Purkinje cell (primary cell): Measurements from ENCODE around the gene GOLGA6L24. TPM values are rescaled to one million over a fixed set of nuclear protein-coding genes. Genes with fewer than 3 reads are reported as not detected.

ENCODE experiments used
- polyA plus RNA-seq: library from polyadenylated mRNA; unstranded; fragments of >200 nt; fragmentation: Nextera tagmentation; gene quantifications from 2 replicates; pipeline ENCODE4 v1.2.1, GENCODE V29; 2014

Gene GOLGA6L24, protein sequence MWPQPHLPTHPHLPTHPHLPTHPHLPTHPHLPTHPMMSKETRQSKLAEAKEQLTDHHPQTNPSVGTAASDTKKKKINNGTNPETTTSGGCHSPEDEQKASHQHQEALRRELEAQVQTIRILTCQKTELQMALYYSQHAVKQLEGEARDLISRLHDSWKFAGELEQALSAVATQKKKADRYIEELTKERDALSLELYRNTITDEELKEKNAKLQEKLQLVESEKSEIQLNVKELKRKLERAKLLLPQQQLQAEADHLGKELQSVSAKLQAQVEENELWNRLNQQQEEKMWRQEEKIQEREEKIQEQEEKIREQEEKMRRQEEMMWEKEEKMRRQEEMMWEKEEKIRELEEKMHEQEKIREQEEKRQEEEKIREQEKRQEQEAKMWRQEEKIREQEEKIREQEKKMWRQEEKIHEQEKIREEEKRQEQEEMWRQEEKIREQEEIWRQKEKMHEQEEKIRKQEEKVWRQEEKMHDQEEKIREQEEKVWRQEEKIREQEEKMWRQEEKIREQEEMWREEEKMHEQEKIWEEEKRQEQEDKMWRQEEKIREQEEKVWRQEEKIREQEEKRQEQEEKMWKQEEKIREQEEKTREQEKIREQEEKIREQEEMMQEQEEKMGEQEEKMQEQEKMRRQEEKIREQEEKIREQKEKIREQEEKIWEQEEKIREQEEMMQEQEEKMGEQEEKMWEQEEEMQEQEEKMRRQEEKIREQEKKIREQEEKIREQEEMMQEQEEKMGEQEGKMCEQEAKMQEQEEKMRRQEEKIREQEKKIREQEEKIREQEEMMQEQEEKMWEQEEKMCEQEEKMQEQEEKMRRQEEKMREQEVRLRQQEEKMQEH
- not detected in 2 replicates for polyA plus RNA-seq

GRCh38 chr15:28357984-28358383, at the start of gene GOLGA6L24:
Gene GOLGA6L24, minus strand, starts transcription at chr15:28358084. Its CDS starts 61 bp downstream, at chr15:28358023.

GRCh38 chr15:28378364-28378763, 20.5 kb upstream of the GOLGA6L24 start, which contains the start of gene GOLGA8F:
Gene GOLGA8F, plus strand, starts transcription at chr15:28378664. Its CDS starts 98 bp downstream, at chr15:28378762.

GRCh38 chr15:28322129-28322588, 35.7 kb downstream of the GOLGA6L24 start, which contains the start of gene HERC2:
Gene HERC2, minus strand, starts transcription at chr15:28322179. Its CDS starts 746 bp downstream, at chr15:28321433.

Other genes starting within 250 kb of the GOLGA6L24 start
- gene HERC2, start 35.9 kb downstream of the GOLGA6L24 start, polyA plus RNA-seq = 13.6 and 15.0 TPM in 2 replicates
- gene GOLGA8F, start 20.6 kb upstream of the GOLGA6L24 start, polyA plus RNA-seq = not detected in 2 replicates
- not detected in 2 replicates for gene GOLGA8G, start 174.9 kb upstream of the GOLGA6L24 start, polyA plus RNA-seq
- gene GOLGA6L25, start 195.5 kb upstream of the GOLGA6L24 start, polyA plus RNA-seq = not detected in 2 replicates